PC-9 (cell line): ENCODE results near the gene ANKRD17.

ENCODE experiments used
- CTCF ChIP-seq: fragments of 200-600 bp; sonication (generic); conservative IDR thresholded peaks from 2 replicates; pipeline ENCODE4 v1.6.1; 2017; ENCODE audit warnings: mixed run types, antibody characterized with exemption, mild to moderate bottlenecking, moderate library complexity
- EZH2 ChIP-seq: fragments of 200-600 bp; sonication (generic); IDR thresholded peaks from 2 replicates; pipeline ENCODE4 v1.8.0; 2017; ENCODE audit warnings: antibody characterized with exemption, low read depth

DNA sequence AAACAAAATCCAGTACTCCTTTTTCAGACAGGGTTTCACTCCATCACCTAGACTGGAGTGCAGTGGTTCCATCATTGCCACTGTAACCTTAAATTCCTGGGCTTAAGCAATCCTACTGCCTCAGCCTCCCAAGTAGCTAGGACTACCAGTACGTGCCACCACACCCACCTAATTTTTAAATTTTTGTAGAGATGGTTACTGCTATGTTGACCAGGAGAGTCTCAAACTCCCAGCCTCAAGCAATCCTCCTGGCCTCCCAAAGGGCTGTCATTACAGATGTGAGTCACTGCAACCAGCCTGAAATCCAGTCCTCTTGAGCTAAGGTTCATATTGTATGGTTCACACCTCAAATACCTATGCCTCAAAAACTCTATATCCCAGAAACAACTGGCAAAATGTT lies 22.4 kb downstream of the ANKRD17 start:
- TF ChIP-seq CTCF = no peak
- no peak for TF ChIP-seq EZH2
